IPS DF 6.9 (cell line): Measurements from ENCODE around the gene DEPDC1.

Experiments used
- DNase-seq: peaks from one replicate; pipeline ENCODE4 v3.0.0-alpha.2; 2013; ENCODE audit warnings: low read depth, low spot score
- H3K27ac ChIP-seq: one replicate; pipeline ENCODE4 v1.5.1; 2013; ENCODE audit warnings: low read length, control low read depth
- H3K27me3 ChIP-seq: 2 replicates; pipeline ENCODE4 v1.6.1; 2013; ENCODE audit warnings: mild to moderate bottlenecking, low read length; ENCODE audit not compliant: control insufficient read depth, insufficient read depth
- H3K36me3 ChIP-seq: 2 replicates; pipeline ENCODE4 v1.6.1; 2013; ENCODE audit warnings: low read length; ENCODE audit not compliant: control insufficient read depth, insufficient read depth
- H3K4me1 ChIP-seq: 2 replicates; pipeline ENCODE4 v1.6.1; 2013; ENCODE audit warnings: low read length; ENCODE audit not compliant: control insufficient read depth, insufficient read depth
- H3K4me3 ChIP-seq: 2 replicates; pipeline ENCODE4 v1.5.1; 2013; ENCODE audit warnings: mild to moderate bottlenecking, low read length
- H3K9me3 ChIP-seq: 2 replicates; pipeline ENCODE4 v1.6.1; 2013; ENCODE audit warnings: low read length, inconsistent platforms; ENCODE audit not compliant: control insufficient read depth, insufficient read depth
- WGBS: extraction: QIAGEN DNeasy Blood & Tissue Kit; methylation state at CpG from one replicate; pipeline ENCODE4 v1.1.7; 2013; ENCODE audit warnings: mixed read lengths, missing lambda C conversion rate; ENCODE audit not compliant: insufficient read length, insufficient coverage; 5-methylcytosine and 5-hydroxymethylcytosine counted together

Gene DEPDC1

DNA sequence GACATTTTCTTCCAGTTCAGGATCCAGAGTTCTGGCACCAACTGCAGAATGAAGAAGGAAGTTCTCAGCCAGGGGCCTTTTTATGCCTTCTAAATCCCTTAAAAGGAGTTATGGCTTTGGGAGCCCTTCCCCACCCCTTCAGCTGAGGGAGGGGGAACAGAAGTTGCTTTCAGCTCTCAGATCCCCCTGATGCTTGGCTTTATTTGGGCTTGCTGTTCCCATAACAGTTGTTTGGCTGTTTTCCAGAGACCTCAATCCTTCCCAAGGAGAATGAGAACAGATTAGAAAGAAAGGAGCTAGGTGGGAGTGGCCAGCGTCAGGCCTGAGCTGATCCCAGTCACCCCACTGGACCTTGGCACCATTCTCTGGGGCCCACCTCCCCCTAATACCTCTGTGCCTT is 47.0 kb downstream of the DEPDC1 start, which contains the start of gene RPE65:
TSS of gene RPE65 (minus strand) at position 54 of the 400 bp plus-strand sequence. CDS start at position 5, 49 bp downstream.
- H3K27me3 ChIP-seq, result no peaks in the 10 kb centered on the region
- no peaks in the 10 kb centered on the region for H3K9me3 ChIP-seq
- no peak for DNase-seq
- 0 out of 2 replicates have a peak, but pooled peaks cover 1% of the 10 kb centered on the region for H3K4me1 ChIP-seq
- WGBS, result no CpG with 5 or more reads among the region's 1 CpG
- H3K27ac ChIP-seq, result no peak within 1 kb of the TSS
- H3K36me3 ChIP-seq, result no peaks in the 10 kb centered on the region
- H3K4me3 ChIP-seq, result no peak within 1 kb of the TSS

- DNase-seq, result no peak
- H3K27ac ChIP-seq, result no peak overlapping the region
- H3K36me3 ChIP-seq, result no peaks in the 10 kb centered on the region
- no peak overlapping the region for H3K4me3 ChIP-seq
- H3K27me3 ChIP-seq, result no peaks in the 10 kb centered on the region
- 0 out of 2 replicates have a peak, but pooled peaks cover 1% of the 10 kb centered on the region for H3K4me1 ChIP-seq
- H3K9me3 ChIP-seq, result no peaks in the 10 kb centered on the region
- WGBS, result no CpG with 5 or more reads among the region's 7 CpGs
Observed at GRCh38 chr1:68448365-68448764, 48.5 kb downstream of the DEPDC1 start.

GRCh38 chr1:68445709-68446108 is 51.2 kb downstream of the DEPDC1 start:
- Histone ChIP-seq H3K4me3 (no peak overlapping the region), H3K27me3 (no peaks in the 10 kb centered on the region), H3K9me3 (no peaks in the 10 kb centered on the region), H3K4me1 (0 out of 2 replicates have a peak, but pooled peaks cover 1% of the 10 kb centered on the region), H3K27ac (no peak overlapping the region), H3K36me3 (no peaks in the 10 kb centered on the region)
- DNase-seq, result no peak
- no CpG with 5 or more reads among the region's 6 CpGs for WGBS

GRCh38 chr1:68442822-68443556 is 53.9 kb downstream of the DEPDC1 start:
- no peak overlapping the region for H3K4me3 ChIP-seq
- no peaks in the 10 kb centered on the region for H3K36me3 ChIP-seq
- no peak for DNase-seq

GRCh38 chr1:68442006-68442405 is 54.9 kb downstream of the DEPDC1 start:
- H3K27me3 ChIP-seq, result no peaks in the 10 kb centered on the region
- H3K4me3 ChIP-seq, result no peak overlapping the region
- DNase-seq, result no peak
- H3K9me3 ChIP-seq, result no peaks in the 10 kb centered on the region
- no peaks in the 10 kb centered on the region for H3K36me3 ChIP-seq
- H3K4me1 ChIP-seq, result no peaks in the 10 kb centered on the region
- H3K27ac ChIP-seq, result no peak overlapping the region
- no CpG with 5 or more reads among the region's 4 CpGs for WGBS

More at GRCh38 chr1:68442822-68443556, 53.9 kb downstream of the DEPDC1 start:
- no peaks in the 10 kb centered on the region for H3K9me3 ChIP-seq
- WGBS, result no CpG with 5 or more reads among the region's 5 CpGs
- H3K27me3 ChIP-seq, result no peaks in the 10 kb centered on the region
- no peaks in the 10 kb centered on the region for H3K4me1 ChIP-seq
- no peak overlapping the region for H3K27ac ChIP-seq

DNA sequence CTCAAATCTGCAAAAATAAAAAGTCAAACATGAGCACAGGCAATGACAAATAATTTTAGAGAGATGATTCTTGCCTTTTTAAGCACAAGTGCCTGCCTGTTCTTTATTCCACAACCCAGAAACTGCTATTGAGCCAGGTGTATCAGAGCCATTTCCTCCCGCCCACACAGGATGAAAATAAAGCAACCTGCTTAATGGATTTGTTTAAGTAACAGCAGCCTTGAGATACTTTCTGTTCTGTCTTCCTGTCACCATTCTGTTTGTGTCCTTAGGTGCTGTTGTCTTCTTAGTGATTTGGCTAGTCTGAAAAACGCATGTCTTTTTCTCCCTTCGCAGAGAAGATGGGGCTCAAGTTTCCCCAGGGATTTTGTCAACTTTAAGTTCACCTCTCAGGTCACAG is 58.6 kb downstream of the DEPDC1 start:
- no CpG with 5 or more reads among the region's 3 CpGs for WGBS
- H3K27me3 ChIP-seq, result no peaks in the 10 kb centered on the region
- H3K9me3 ChIP-seq, result no peaks in the 10 kb centered on the region
- H3K27ac ChIP-seq, result no peak overlapping the region
- H3K36me3 ChIP-seq, result no peaks in the 10 kb centered on the region
- no peak overlapping the region for H3K4me3 ChIP-seq
- H3K4me1 ChIP-seq, result no peaks in the 10 kb centered on the region
- no peak for DNase-seq

DNA sequence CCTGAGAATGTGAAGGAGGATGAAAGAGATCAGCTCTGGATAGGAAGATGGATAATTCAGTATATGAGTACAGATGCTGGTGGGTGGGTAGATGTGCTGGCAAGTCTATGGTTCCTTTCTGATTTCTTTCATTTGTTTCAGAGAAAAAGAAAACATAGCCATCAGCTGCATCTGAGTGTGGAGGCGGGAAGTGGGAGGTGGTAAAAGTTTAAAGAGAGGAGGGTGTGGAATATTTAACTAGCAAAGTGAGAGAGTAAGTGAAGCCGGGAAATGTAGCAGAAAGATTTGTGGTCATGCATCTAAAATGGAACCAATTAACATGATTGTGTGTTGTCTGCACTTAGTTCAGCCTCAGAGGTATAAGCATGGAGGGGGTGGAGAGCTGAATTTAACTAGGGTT is 63.5 kb downstream of the DEPDC1 start:
- 100% methylated on average over 1 of the region's 2 CpGs for WGBS
- Histone ChIP-seq H3K27ac (no peak overlapping the region), H3K9me3 (no peaks in the 10 kb centered on the region), H3K4me3 (no peak overlapping the region), H3K4me1 (no peaks in the 10 kb centered on the region), H3K36me3 (no peaks in the 10 kb centered on the region), H3K27me3 (no peaks in the 10 kb centered on the region)
- DNase-seq, result no peak

DNA sequence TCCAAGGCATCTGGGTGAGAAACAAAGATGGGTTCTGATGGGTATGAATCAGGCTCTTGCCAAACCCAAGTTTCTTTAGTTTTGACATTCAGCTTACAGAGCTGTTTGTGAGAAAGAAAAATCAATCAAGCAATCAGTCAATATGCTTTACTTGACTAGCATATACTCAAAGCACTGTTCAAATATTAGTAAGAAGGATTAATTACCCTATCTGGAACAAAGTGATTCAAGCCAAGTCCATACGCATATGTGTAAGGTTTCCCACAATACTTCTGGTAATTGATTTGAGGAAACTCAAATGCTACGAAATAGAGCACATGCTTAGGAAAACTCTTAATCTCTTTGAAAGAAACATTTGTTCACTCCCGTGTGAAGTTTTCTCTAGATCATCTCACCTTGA is 65.8 kb downstream of the DEPDC1 start:
- Histone ChIP-seq H3K4me1 (no peaks in the 10 kb centered on the region), H3K4me3 (no peak overlapping the region), H3K27ac (no peak overlapping the region), H3K27me3 (no peaks in the 10 kb centered on the region), H3K9me3 (no peaks in the 10 kb centered on the region), H3K36me3 (no peaks in the 10 kb centered on the region)
- WGBS, result no CpG with 5 or more reads among the region's 3 CpGs
- no peak for DNase-seq

GRCh38 chr1:68429233-68429808 is 67.6 kb downstream of the DEPDC1 start:
- no peaks in the 10 kb centered on the region for H3K4me1 ChIP-seq
- DNase-seq, result no peak
- H3K27me3 ChIP-seq, result no peaks in the 10 kb centered on the region
- H3K27ac ChIP-seq, result no peak overlapping the region
- no peak overlapping the region for H3K4me3 ChIP-seq
- WGBS, result no CpG with 5 or more reads among the region's 4 CpGs
- no peaks in the 10 kb centered on the region for H3K36me3 ChIP-seq
- no peaks in the 10 kb centered on the region for H3K9me3 ChIP-seq

DNA sequence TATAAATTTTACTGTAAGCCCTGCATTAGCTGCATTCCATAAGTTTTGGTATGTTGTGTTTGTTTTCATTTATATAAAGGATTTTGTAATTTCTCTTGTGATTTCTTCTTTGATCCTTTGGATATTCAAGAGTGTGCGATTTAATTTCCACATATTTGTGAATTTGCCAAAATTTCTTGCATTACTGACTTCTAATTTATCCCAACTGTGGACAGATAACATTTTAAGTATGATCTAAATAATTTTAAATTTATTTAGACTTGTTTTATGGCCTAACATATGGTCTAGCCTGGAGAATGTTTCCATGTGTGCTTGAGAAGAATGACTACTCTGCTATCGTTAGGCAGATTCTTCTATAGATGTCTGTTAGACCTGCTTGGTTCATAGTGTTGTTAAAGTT is 70.3 kb downstream of the DEPDC1 start:
- Histone ChIP-seq H3K27me3 (no peaks in the 10 kb centered on the region), H3K9me3 (no peaks in the 10 kb centered on the region), H3K27ac (no peak overlapping the region), H3K4me3 (no peak overlapping the region), H3K4me1 (no peaks in the 10 kb centered on the region), H3K36me3 (no peaks in the 10 kb centered on the region)
- DNase-seq, result no peak
- no CpG with 5 or more reads among the region's 2 CpGs for WGBS
